C4-2B (cell line): ENCODE data around the gene CTBS.
"Not testable (repeated sequence)": the region's sequence is repeated elsewhere in the genome, so short reads cannot be mapped to it uniquely, and the experiment has no call there.

ENCODE experiments used
- H3K27ac ChIP-seq: fragments of 450-650 bp; 2 replicates; pipeline ENCODE4 v1.5.1; 2017
- ZFX ChIP-seq: fragments of 450-650 bp; IDR thresholded peaks from 2 replicates; pipeline ENCODE4 v1.6.1; 2017
- TF ChIP-seq, protein P1 (sequence below): fragments of 450-650 bp; conservative IDR thresholded peaks from 2 replicates; pipeline ENCODE4 v1.5.1; 2017; ENCODE audit warnings: mild to moderate bottlenecking

The CTBS gene

DNA sequence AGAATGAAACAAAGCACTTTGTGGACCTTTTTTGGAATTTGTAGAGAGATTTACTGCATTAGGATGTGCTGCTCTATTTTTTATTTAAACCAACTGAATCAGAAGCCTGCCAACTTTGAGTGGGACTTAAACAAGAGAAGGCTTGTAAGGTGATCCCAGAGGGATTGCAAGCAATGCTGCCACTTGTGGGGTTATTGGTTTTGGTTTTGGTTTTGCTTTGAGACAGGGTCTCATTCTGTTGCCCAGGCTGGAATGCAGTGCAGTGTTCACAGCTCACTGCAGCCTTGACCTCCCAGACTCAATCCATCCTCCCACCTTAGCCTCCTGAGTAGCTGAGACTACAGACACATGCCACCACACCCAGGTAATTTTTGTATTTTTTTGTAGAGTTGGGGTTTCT lies 35.6 kb downstream of the CTBS start:
- H3K27ac ChIP-seq: peak overlapping the region; percentile 36
- TF ChIP-seq ZFX: no peak

DNA sequence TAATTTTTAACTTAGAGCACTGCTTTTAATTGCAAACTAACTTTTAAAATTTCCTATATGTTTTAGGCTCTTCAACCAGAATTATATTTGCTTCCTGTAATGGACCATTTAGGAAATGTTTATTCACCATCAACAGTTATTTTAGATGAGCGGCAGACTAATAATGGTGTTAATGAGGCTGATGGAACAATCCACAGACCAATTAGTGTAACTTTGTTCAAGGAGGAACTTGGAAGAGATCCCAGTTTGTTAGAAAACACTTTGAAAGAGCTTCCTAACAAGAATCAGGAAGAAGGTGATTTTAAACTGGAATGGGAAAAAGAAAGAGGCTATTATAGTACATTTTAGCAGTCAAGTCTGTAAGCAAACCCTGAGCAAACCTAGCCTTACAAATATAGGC lies 48.5 kb downstream of the CTBS start:
- no peak for TF ChIP-seq ZFX
- TF ChIP-seq, protein P1, sequence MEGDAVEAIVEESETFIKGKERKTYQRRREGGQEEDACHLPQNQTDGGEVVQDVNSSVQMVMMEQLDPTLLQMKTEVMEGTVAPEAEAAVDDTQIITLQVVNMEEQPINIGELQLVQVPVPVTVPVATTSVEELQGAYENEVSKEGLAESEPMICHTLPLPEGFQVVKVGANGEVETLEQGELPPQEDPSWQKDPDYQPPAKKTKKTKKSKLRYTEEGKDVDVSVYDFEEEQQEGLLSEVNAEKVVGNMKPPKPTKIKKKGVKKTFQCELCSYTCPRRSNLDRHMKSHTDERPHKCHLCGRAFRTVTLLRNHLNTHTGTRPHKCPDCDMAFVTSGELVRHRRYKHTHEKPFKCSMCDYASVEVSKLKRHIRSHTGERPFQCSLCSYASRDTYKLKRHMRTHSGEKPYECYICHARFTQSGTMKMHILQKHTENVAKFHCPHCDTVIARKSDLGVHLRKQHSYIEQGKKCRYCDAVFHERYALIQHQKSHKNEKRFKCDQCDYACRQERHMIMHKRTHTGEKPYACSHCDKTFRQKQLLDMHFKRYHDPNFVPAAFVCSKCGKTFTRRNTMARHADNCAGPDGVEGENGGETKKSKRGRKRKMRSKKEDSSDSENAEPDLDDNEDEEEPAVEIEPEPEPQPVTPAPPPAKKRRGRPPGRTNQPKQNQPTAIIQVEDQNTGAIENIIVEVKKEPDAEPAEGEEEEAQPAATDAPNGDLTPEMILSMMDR: no peak
- H3K27ac ChIP-seq: no peak overlapping the region

DNA sequence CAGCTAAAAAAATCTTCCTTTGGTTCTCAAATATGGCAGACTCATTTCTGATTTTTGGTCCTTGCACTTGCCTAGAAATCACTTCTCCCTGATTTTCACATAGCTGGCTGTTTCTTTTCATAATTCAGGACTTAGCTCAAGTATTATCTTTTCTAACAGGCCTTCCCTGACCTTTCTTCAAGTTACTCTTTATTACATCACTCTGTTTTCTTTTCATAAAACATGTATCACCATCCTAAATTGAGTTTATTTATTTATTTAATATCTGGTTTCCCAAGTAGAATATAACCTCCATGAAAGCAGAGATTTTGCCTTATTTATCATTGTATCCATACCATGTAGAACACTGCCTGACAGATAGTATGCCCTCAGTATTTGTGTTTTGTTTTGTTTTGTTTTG lies 49.6 kb downstream of the CTBS start:
- no peak for TF ChIP-seq ZFX
- TF ChIP-seq, protein P1: no peak
- no peak overlapping the region for H3K27ac ChIP-seq

DNA sequence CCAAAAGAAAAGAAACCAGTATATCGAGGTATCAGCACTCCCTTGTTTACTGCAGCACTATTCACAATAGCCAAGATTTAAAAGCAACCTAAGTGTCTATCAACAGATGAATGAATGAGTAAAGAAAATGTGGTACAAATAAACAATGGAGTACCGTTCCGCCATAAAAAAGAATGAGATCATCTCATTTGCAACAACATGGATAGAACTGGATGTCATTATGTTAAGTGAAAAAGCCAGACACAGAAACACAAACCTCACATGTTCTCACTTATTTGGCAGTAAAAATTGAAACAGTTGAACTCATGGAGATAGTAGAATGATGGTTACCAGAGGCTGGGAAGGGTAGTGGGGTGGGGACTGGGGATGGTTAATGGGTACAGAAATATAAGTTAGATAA lies 63.6 kb downstream of the CTBS start:
- no peak overlapping the region for H3K27ac ChIP-seq
- no peak for TF ChIP-seq ZFX
- TF ChIP-seq, protein P1: no peak

DNA sequence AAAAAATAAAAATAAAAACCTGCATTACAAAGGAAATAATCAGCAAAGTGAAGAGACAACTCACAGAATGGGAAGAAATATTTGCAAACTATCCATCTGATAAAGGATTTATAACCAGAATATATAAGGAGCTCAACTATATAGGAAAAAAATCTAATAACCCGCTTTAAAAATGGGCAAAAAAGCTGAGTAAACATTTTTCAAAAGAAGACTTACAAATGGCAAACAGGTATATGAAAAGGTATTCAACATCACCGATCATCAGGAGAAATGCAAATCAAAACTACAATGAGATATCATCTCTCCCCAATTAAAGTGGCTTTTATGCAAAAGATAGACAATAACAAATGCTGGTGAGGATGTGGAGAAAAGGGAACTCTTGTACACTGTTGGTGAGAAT lies 64.1 kb downstream of the CTBS start:
- no peak for TF ChIP-seq ZFX
- TF ChIP-seq, protein P1: no peak
- no peak overlapping the region for H3K27ac ChIP-seq

DNA sequence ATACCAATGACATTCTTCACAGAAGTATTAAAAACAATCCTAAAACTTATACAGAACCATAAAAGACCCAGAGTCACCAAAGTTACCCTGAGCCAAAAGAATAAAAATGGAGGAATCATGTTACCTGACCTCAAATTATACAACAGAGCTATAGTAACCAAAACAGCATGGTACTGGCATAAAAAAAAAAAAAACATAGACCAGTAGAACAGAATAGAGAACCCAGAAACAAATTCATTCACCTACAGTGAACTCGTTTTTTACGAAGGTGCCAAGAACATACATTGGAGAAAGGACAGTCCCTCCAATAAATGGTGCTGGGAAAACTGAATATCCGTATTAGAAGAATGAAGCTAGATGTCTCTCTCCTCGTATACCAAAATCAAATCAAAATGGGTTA lies 65.2 kb downstream of the CTBS start:
- TF ChIP-seq, protein P1: no peak
- TF ChIP-seq ZFX: no peak
- no peak overlapping the region for H3K27ac ChIP-seq

DNA sequence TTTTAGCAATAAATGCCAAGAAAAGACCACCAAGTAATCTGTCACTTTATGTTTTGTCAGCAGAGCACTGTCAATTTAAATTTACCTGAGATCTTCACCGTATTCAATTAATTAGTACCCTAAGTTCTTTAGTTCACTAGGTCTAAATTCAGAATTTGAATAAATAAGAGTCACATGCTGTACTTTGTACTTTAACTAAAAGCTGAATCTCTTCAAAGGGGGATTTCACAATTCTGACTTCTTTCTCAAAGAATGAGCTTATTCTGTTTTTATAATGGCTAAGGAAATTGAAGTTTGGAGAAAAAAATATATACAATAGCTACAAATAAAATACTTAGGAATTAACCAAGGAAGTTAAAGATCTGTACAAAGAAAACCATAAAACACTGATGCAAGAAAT lies 65.7 kb downstream of the CTBS start:
- H3K27ac ChIP-seq: no peak overlapping the region

DNA sequence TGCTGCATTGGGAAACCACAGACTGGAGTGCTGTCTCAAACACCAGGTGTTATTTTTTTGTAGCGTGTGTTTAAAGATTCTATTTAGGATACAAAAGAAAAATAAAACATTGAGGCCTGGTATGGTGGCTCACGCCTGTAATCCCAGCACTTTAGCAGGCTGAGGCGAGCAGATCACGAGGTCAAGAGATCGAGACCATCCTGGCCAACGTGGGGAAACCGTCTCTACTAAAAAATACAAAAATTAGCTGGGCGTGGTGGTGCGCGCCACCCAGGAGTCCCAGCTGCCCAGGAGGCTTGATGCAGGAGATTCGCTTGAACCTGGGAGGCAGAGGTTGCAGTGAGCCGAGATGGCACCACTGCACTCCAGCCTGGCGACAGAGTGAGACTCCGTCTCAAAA lies 66.4 kb downstream of the CTBS start:
- H3K27ac ChIP-seq: not testable (repeated sequence)

More for the DNA sequence above, 65.7 kb downstream of the CTBS start:
- TF ChIP-seq, protein P1: no peak
- TF ChIP-seq ZFX: no peak
